Occipital lobe (tissue), 3 donors: Measurements from ENCODE around the gene LGALS9C. TPM values are rescaled to one million over a fixed set of nuclear protein-coding genes. Genes with fewer than 3 reads are reported as not detected.
"Not testable (repeated sequence)": the region's sequence is repeated elsewhere in the genome, so short reads cannot be mapped to it uniquely, and the experiment has no call there.

Experiments used
- DNase-seq: peaks from one replicate; lab custom pipeline; 2025; lab: John Stamatoyannopoulos, UW
- small RNA-seq: library from RNA; depleted of rRNA; stranded (forward); fragments of <200 nt; gene quantifications from one replicate; pipeline ENCODE3, GENCODE V24; 2014
- total RNA-seq: library from RNA; depleted of rRNA; stranded (reverse); fragments of >200 nt; gene quantifications from one replicate; pipeline ENCODE4 v1.2.3, GENCODE V29; 2014

LGALS9C gene
- total RNA-seq, 1 donor from 2014 or later = not detected

DNA sequence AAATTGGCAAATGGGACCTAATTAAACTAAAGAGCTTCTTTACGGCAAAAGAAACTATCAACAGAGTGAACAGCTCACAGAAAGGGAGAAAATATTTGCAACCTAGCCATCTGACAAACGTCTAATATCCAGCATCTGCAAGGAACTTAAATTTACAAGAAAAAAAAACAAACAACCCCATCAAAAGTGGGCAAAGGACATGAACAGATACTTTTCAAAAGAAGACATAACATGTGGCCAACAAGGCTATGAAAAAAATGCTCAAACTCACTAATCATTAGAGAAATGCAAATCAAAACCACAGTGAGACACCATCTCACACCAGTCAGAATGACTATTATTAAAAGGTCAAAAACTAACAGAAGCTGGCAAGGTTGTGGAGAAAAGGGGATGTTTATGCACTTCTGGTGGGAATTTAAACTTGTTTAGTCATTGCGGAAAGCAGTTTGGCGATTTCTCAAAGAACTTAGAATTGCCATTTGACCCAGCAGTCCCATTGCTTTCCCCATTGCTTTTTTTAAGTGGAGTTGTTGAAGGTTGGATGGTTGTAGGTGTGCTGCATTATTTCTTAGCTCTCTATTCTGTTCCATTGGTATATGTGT is 52.4 kb downstream of the LGALS9C start:
- DNase-seq = not testable (repeated sequence)

DNA sequence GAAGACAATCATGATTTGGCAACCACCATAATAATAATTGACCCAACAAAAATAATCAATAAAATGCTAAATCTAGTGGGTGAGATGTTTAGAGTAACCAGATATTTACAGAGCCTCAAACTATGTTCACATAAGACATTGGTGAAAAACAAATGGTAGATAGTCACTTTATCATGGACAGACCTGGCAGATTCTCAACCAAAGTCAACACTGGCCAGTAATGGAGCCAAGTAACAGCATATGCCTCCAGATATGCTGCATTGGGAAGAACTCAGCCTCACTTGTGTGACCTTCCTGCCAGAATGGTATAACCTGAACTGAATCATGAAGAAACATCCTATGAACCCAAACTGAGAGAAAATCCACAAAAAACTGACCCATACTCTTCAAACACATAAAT is 53.8 kb downstream of the LGALS9C start:
- not testable (repeated sequence) for DNase-seq

DNA sequence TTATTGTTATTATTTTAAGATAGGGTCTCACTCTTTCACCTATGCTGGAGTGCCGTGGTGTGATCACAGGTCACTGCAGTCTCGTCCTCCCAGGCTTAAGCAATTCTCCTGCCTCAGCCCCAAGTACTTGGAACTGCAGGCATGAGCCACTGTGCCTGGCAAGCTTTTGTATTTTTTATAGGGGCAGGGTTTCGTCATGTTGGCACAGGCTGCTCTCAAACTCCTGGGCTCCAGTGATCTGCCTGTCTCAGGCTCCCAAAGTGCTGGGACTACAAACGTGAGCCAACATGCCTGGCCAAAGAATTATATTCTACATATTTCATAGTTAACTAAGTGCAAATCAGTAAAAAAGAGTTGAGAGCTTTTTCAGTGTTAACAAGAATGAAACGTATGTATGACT is 65.6 kb downstream of the LGALS9C start:
- DNase-seq = not testable (repeated sequence)

GRCh38 chr17:18542907-18543306 is 66.3 kb downstream of the LGALS9C start:
- DNase-seq = not testable (repeated sequence)

Small RNAs within 50 kb of the gene (small RNA-seq; reads per million reads assigned to genes)
- not detected for gene AL353997.1
- not detected for gene AL353997.4

Other genes starting within 250 kb of the LGALS9C start
- gene FLII, start 218.1 kb upstream of the LGALS9C start, total RNA-seq = 49.6 TPM
- 29.2 TPM for gene MIEF2, start 216.1 kb upstream of the LGALS9C start, total RNA-seq
- gene TOP3A, start 161.8 kb upstream of the LGALS9C start, total RNA-seq = 38.7 TPM
- 11.4 TPM for gene SMCR8, start 161.5 kb upstream of the LGALS9C start, total RNA-seq
- gene SHMT1, start 113.2 kb upstream of the LGALS9C start, total RNA-seq = 3.9 TPM
- gene EVPLL, start 99.0 kb upstream of the LGALS9C start, total RNA-seq = not detected
- not detected for gene TBC1D28, start 167.6 kb downstream of the LGALS9C start, total RNA-seq
- 18.4 TPM for gene FOXO3B, start 205.5 kb downstream of the LGALS9C start, total RNA-seq